Natural killer cell (primary cell): ENCODE results near the gene GALNT5. TPM values are rescaled to one million over a fixed set of nuclear protein-coding genes. Genes with fewer than 3 reads are reported as not detected.

Source experiments
- ATAC-seq, 3 donors: fragments of 150-1000 bp in 2 of 3; fragments of 200-7000 bp in 1 of 3; cut with Tn5 transposase; 1 replicate in 1 of 3; 2 replicates in 2 of 3; pipeline ENCODE4 v1.10.0; 2021; ENCODE audit warnings: mild to moderate bottlenecking in 2 of 3, moderate library complexity in 2 of 3
- DNase-seq, 2 donors: peaks; one replicate each; pipeline versions ENCODE4 v3.0.0 to v3.0.0-alpha.2; 2013 to 2021; ENCODE audit warnings: mixed read lengths in 1 of 2
- H3K27ac ChIP-seq: one replicate; pipeline ENCODE4 v1.5.1; 2013; ENCODE audit warnings: mild to moderate bottlenecking, low read length
- H3K27me3 ChIP-seq: one replicate; pipeline ENCODE4 v1.6.1; 2013; ENCODE audit warnings: low read length; ENCODE audit not compliant: control insufficient read depth, insufficient read depth
- H3K36me3 ChIP-seq: one replicate; pipeline ENCODE4 v1.6.1; 2013; ENCODE audit warnings: low read length; ENCODE audit not compliant: control insufficient read depth, insufficient read depth
- H3K4me1 ChIP-seq: one replicate; pipeline ENCODE4 v1.6.1; 2013; ENCODE audit warnings: low read length; ENCODE audit not compliant: control insufficient read depth, insufficient read depth
- H3K4me3 ChIP-seq: one replicate; pipeline ENCODE4 v1.5.1; 2013; ENCODE audit warnings: low read length
- H3K9me3 ChIP-seq: one replicate; pipeline ENCODE4 v1.6.1; 2013; ENCODE audit warnings: low read length; ENCODE audit not compliant: control insufficient read depth, insufficient read depth
- H3K27ac Mint-ChIP-seq, 2 donors: one replicate each; pipeline ENCODE4 v1.8.0; 2022; ENCODE audit warnings: mild to moderate bottlenecking in 2 of 2, mixed read lengths in 2 of 2, moderate library complexity in 1 of 2
- H3K27me3 Mint-ChIP-seq, 2 donors: one replicate each; pipeline ENCODE4 v1.8.0; 2022; ENCODE audit warnings: low read depth in 2 of 2, mixed read lengths in 2 of 2
- H3K36me3 Mint-ChIP-seq: one replicate; pipeline ENCODE4 v1.8.0; 2022; ENCODE audit warnings: mixed read lengths
- H3K4me1 Mint-ChIP-seq, 2 donors: one replicate each; pipeline ENCODE4 v1.8.0; 2022; ENCODE audit warnings: mixed read lengths in 2 of 2
- H3K4me3 Mint-ChIP-seq: one replicate; pipeline ENCODE4 v1.8.0; 2022; ENCODE audit warnings: mild to moderate bottlenecking, moderate library complexity, mixed read lengths
- H3K9me3 Mint-ChIP-seq, 2 donors: one replicate each; pipeline ENCODE4 v1.8.0; 2022; ENCODE audit warnings: mixed read lengths in 2 of 2
- CTCF ChIP-seq: fragments of 200-600 bp; IDR thresholded peaks from one replicate; pipeline ENCODE4 v1.8.0; 2022; ENCODE audit warnings: antibody characterized with exemption
- WGBS: methylation state at CpG from one replicate; pipeline ENCODE4 v1.1.7; 2013; ENCODE audit warnings: missing lambda C conversion rate; ENCODE audit not compliant: insufficient coverage; 5-methylcytosine and 5-hydroxymethylcytosine counted together
- intact Hi-C: fragments of 100-400 bp; cut with micrococcal nuclease; formaldehyde crosslinking; loops from one replicate; pipeline ENCODE4 v1.14.2; 2022
- total RNA-seq, 4 donors: library from RNA; stranded (reverse); fragments of 120-200 nt in 1 of 4; gene quantifications; one replicate each; pipeline versions ENCODE4 v1.2.3 to v1.2.4, GENCODE V29; 2013 to 2022

The GALNT5 gene
- total RNA-seq, 3 donors from 2014 or later (not counting 1 experiment from before 2014, with no cell fraction given) = not detected

GRCh38 chr2:157345647-157346389 is 88.3 kb downstream of the GALNT5 start:
- Mint-ChIP-seq H3K4me3 (no peak overlapping the region), H3K36me3 (peaks cover 47% of the 10 kb centered on the region)
- WGBS = no CpG with 5 or more reads among the region's 2 CpGs

GRCh38 chr2:157348291-157348921 is 90.9 kb downstream of the GALNT5 start:
- H3K36me3 ChIP-seq = no peaks in the 10 kb centered on the region
- Mint-ChIP-seq H3K4me1 (peaks cover 7 to 16% of the 10 kb centered on the region in 2 donors), H3K9me3 (peaks cover 6 to 15% of the 10 kb centered on the region in 2 donors), H3K27ac (no peak overlapping the region), H3K4me3 (no peak overlapping the region), H3K27me3 (no peaks in the 10 kb centered on the region), H3K36me3 (peaks cover 21% of the 10 kb centered on the region)
- ATAC-seq (no peak), DNase-seq (no peak)
- H3K4me3 ChIP-seq = no peak overlapping the region
- 88% methylated on average over 3 of the region's 3 CpGs for WGBS
- H3K9me3 ChIP-seq = peaks cover 7% of the 10 kb centered on the region
- no peak for TF ChIP-seq CTCF
- no peaks in the 10 kb centered on the region for H3K27me3 ChIP-seq
- H3K27ac ChIP-seq = no peak overlapping the region
- intact Hi-C loops = no loop called here
- H3K4me1 ChIP-seq = no peaks in the 10 kb centered on the region

More at GRCh38 chr2:157345647-157346389, 88.3 kb downstream of the GALNT5 start:
- Histone ChIP-seq H3K4me1 (no peaks in the 10 kb centered on the region), H3K27me3 (no peaks in the 10 kb centered on the region), H3K36me3 (peaks cover 3% of the 10 kb centered on the region), H3K4me3 (no peak overlapping the region), H3K9me3 (peaks cover 7% of the 10 kb centered on the region), H3K27ac (no peak overlapping the region)
- TF ChIP-seq CTCF = no peak
- intact Hi-C loops = no loop called here
- no peak overlapping the region for H3K27ac Mint-ChIP-seq
- DNase-seq (no peak), ATAC-seq (no peak)
- H3K27me3 Mint-ChIP-seq = no peaks in the 10 kb centered on the region
- H3K9me3 Mint-ChIP-seq = peaks cover 15 to 25% of the 10 kb centered on the region in 2 donors
- H3K4me1 Mint-ChIP-seq = peaks cover 12 to 16% of the 10 kb centered on the region in 2 donors

GRCh38 chr2:157349949-157350515 is 92.5 kb downstream of the GALNT5 start:
- no peak overlapping the region for H3K4me3 ChIP-seq
- Mint-ChIP-seq H3K36me3 (peaks cover 5% of the 10 kb centered on the region), H3K27ac (no peak overlapping the region), H3K27me3 (no peaks in the 10 kb centered on the region), H3K4me1 (peaks cover 14 to 23% of the 10 kb centered on the region in 2 donors), H3K4me3 (no peak overlapping the region), H3K9me3 (peaks cover 2 to 3% of the 10 kb centered on the region in 2 donors)
- 92% methylated on average over 1 of the region's 1 CpG for WGBS
- intact Hi-C loops = no loop called here
- ATAC-seq = no peak
- DNase-seq = no peak
- no peaks in the 10 kb centered on the region for H3K27me3 ChIP-seq
- H3K27ac ChIP-seq = no peak overlapping the region
- H3K4me1 ChIP-seq = no peaks in the 10 kb centered on the region
- no peak for TF ChIP-seq CTCF
- no peaks in the 10 kb centered on the region for H3K36me3 ChIP-seq
- peaks cover 3% of the 10 kb centered on the region for H3K9me3 ChIP-seq
